ENCODE results near the gene CHTF18. TPM values are rescaled to one million over a fixed set of nuclear protein-coding genes. Genes with fewer than 3 reads are reported as not detected.
"Not testable (repeated sequence)": the region's sequence is repeated elsewhere in the genome, so short reads cannot be mapped to it uniquely, and the experiment has no call there.

CHTF18 gene
- total RNA-seq, 1 donor from 2014 or later: 42.4 TPM

DNA sequence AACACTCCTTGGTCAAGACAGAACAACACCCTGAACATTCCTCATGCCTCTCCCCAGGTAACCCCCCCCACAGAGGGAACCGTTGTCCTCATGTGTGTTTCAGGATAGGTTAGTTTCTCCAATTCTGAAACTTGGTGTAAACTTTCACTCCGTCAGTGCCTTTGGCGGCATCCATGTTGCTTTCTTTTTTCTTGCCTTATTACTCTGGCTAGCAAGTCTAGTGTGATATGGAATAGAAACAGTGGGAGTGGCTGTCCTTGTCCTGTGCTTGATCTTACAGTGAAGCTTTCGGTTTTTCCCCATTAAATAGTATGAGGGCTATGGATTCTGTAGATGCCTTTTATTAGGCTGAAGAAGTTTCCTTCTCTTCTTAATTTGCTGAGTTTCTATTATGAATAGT is 47.8 kb downstream of the CHTF18 start:
- Mint-ChIP-seq H3K9me3 (peaks cover 10% of the 10 kb centered on the region), H3K4me1 (no peaks in the 10 kb centered on the region), H3K4me3 (no peak overlapping the region), H3K36me3 (ENCODE audit: low read depth) (no peaks in the 10 kb centered on the region), H3K27me3 (no peaks in the 10 kb centered on the region), H3K27ac (no peak overlapping the region)
- CTCF ChIA-PET: no interaction called here
- DNase-seq (no peak), ATAC-seq (ENCODE audit: low read depth) (no peak)
- TF ChIP-seq, protein P1, sequence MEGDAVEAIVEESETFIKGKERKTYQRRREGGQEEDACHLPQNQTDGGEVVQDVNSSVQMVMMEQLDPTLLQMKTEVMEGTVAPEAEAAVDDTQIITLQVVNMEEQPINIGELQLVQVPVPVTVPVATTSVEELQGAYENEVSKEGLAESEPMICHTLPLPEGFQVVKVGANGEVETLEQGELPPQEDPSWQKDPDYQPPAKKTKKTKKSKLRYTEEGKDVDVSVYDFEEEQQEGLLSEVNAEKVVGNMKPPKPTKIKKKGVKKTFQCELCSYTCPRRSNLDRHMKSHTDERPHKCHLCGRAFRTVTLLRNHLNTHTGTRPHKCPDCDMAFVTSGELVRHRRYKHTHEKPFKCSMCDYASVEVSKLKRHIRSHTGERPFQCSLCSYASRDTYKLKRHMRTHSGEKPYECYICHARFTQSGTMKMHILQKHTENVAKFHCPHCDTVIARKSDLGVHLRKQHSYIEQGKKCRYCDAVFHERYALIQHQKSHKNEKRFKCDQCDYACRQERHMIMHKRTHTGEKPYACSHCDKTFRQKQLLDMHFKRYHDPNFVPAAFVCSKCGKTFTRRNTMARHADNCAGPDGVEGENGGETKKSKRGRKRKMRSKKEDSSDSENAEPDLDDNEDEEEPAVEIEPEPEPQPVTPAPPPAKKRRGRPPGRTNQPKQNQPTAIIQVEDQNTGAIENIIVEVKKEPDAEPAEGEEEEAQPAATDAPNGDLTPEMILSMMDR (IDR thresholded peaks at IDR 0.05): no peak
- POLR2A ChIA-PET: no interaction called here
- intact Hi-C loops (cut with micrococcal nuclease): no loop called here

DNA sequence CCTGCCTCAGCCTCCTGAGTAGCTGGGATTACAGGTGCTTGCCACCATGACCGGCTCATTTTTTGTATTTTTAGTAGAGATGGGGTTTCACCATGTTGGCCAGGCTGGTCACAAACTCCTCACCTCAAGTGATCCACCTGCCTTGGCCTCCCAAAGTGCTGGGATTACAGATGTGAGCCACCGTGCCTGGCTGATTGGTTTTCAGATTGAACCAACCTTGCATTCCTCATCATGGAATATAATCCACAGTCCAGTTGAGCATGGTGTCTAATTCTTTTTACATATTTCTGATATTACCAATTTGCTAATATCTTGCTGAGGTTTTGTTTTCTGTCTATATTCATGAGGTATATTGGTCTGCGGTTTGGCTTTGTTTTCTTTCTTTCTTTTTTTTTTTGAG is 48.4 kb downstream of the CHTF18 start:
- H3K36me3 Mint-ChIP-seq (ENCODE audit: low read depth); H3K4me3 Mint-ChIP-seq; CTCF ChIA-PET; ATAC-seq (ENCODE audit: low read depth); DNase-seq; intact Hi-C loops (cut with micrococcal nuclease); H3K27me3 Mint-ChIP-seq; POLR2A ChIA-PET; H3K4me1 Mint-ChIP-seq; H3K27ac Mint-ChIP-seq; H3K9me3 Mint-ChIP-seq: not testable (repeated sequence)

DNA sequence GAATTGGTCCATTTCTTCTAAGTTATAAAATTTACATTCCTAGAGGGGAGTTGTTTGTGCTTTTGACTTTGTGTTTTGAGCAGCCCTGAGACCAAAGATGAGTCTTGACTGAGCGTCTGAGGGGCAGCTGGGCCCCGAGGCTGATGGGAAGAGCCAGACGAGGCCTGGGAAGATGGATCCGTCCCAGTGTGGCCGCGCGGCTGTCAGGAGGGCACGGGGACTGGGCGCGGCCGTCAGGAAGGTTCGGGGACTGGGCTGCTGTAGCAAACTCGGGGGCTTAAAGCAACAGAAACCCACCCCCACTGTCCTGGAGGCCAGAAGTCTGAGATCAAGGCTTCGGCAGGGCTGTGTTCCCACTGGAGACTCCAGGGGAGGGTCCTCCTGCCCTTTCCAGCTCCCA is 50.3 kb downstream of the CHTF18 start:
- no peaks in the 10 kb centered on the region for H3K27me3 Mint-ChIP-seq
- TF ChIP-seq, protein P1 (IDR thresholded peaks at IDR 0.05): no peak
- no peak for ATAC-seq (ENCODE audit: low read depth)
- H3K27ac Mint-ChIP-seq: no peak overlapping the region
- H3K36me3 Mint-ChIP-seq (ENCODE audit: low read depth): no peaks in the 10 kb centered on the region
- H3K4me1 Mint-ChIP-seq: no peaks in the 10 kb centered on the region
- POLR2A ChIA-PET: no interaction called here
- CTCF ChIA-PET: no interaction called here
- no peak overlapping the region for H3K4me3 Mint-ChIP-seq
- intact Hi-C loops (cut with micrococcal nuclease): no loop called here
- peaks cover 10% of the 10 kb centered on the region for H3K9me3 Mint-ChIP-seq
- no peak for DNase-seq

DNA sequence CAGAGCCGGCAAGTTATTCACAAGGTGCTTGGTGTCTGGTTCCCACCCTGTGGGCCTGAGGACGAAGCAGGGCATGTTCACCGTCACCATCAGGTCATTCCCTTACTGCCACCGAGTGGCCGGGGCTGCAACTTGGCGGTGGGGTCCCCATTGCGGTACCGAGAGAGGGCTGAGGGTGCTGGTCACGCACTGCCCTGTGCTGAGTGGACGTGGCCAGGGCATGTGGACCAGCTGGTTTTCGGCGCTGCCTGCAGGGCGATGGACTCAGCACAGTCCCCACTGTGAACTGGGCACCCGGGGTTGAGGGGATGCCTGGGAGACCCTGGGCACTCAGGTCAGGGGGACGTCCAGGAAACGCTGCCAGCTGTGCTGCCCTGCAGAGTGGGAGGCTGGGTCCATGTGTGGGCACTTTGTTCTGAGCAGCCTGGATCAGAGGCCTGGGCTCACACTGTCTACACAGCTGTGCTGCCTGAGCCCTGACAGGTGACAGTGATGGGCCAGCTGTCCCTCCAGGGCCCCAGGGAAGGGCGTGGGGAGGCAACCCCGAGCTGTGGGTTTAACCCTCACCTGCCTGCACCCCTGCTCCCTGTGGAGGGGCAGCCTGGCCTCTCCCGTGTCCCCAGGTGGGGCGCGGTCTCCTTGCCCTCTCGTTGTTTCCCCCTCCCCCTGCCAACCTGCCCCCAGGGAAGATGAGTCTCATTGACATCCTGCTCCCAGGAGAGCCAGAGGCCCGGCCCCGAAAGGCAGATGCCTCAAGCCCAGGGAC is 51.4 kb downstream of the CHTF18 start:
- intact Hi-C loops (cut with micrococcal nuclease): no loop called here
- DNase-seq: no peak
- no peaks in the 10 kb centered on the region for H3K4me1 Mint-ChIP-seq
- H3K9me3 Mint-ChIP-seq: peaks cover 10% of the 10 kb centered on the region
- ChIA-PET POLR2A (no interaction called here), CTCF (no interaction called here)
- TF ChIP-seq, protein P1 (IDR thresholded peaks at IDR 0.05): no peak
- no peak overlapping the region for H3K27ac Mint-ChIP-seq
- H3K4me3 Mint-ChIP-seq: no peak overlapping the region
- no peaks in the 10 kb centered on the region for H3K36me3 Mint-ChIP-seq (ENCODE audit: low read depth)
- no peaks in the 10 kb centered on the region for H3K27me3 Mint-ChIP-seq
- ATAC-seq (ENCODE audit: low read depth): no peak

DNA sequence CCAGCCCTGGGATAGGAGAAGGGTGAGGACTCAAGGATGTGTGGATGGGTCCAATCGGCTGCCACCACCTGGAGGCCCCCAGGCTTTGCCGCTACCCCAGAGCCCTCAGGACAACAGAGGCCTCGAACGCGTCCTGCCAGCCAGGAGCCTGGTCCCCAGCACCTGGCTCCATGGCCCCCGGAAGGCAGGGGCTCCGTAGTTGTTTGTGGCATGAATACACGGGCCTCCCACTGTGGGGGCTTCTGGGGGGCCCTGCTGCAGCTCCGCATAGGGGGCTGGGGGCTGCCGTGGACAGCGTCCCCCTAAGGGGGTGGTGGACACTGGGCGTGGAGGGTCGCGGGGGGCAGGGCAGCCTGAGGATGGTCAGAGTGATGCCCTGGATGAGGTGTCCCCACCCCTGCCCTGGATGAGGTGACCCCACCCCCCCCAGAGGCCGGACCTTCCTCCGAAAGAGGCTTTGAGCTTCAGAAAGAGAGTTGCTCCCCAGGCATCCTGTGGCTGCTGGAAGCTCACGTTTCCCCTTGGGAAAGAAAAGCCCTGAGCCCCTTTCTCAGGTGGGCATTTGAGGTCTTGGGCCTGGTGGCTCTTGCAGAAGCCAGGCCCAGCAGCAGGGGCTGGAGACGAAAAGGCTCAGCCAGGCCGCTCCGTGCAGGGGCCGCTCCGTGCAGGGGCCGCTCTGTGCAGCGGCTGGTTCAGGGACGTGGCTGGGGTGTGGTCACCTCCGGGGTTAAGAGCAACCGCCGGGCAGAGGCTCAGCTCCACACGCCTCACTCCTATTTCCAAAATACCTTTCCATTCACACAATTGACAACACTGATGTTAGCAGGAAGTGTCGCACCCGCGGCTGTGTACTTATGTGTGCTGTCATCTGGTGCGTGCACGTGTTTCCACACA is 52.4 kb downstream of the CHTF18 start:
- no peaks in the 10 kb centered on the region for H3K27me3 Mint-ChIP-seq
- intact Hi-C loops (cut with micrococcal nuclease): no loop called here
- TF ChIP-seq, protein P1 (IDR thresholded peaks at IDR 0.05): no peak
- no peaks in the 10 kb centered on the region for H3K36me3 Mint-ChIP-seq (ENCODE audit: low read depth)
- peaks cover 8% of the 10 kb centered on the region for H3K9me3 Mint-ChIP-seq
- ATAC-seq (ENCODE audit: low read depth): no peak
- ChIA-PET POLR2A (no interaction called here), CTCF (no interaction called here)
- no peak overlapping the region for H3K27ac Mint-ChIP-seq
- H3K4me1 Mint-ChIP-seq: no peaks in the 10 kb centered on the region
- H3K4me3 Mint-ChIP-seq: no peak overlapping the region
- no peak for DNase-seq

Data from activated B cell treated with CpG ODN at 0.5 μM for 24 hours (primary cell).